SK-N-SH (cell line): ENCODE results near the gene KCTD14. TPM values are rescaled to one million over a fixed set of nuclear protein-coding genes. Genes with fewer than 3 reads are reported as not detected.

Experiments used
- CTCF ChIA-PET: fragments of 300-600, 350-600 bp; formaldehyde crosslinking; extraction: SDS; loops from one replicate; lab custom pipeline; 2021; lab: Yijun Ruan, JAX
- POLR2A ChIA-PET: fragments of 350-600 bp; sonication (Branson Sonifier 250); formaldehyde crosslinking; extraction: SDS; loops from one replicate; lab custom pipeline; 2020; ENCODE audit warnings: antibody characterized with exemption, inconsistent platforms; lab: Yijun Ruan, JAX
- DNase-seq: peaks from one replicate; pipeline ENCODE4 v3.0.0; 2012
- H2AFZ ChIP-seq: fragments of 200-600 bp; sonication (generic); 2 replicates; pipeline ENCODE4 v1.8.1; 2016; ENCODE audit warnings: antibody characterized with exemption, mild to moderate bottlenecking, low read depth
- H3F3A ChIP-seq: fragments of 200-600 bp; sonication (generic); replicated peaks from 2 replicates; pipeline ENCODE3; 2016; ENCODE audit warnings: antibody characterized with exemption, mild to moderate bottlenecking; ENCODE audit not compliant: insufficient read depth
- H3K27ac ChIP-seq, 2 experiments: fragments of 200-500 bp in 1 of 2; fragments of 200-600 bp in 1 of 2; sonication (Bioruptor generic) in 1 of 2; sonication (generic), shearing (Covaris generic) in 1 of 2; 2 replicates each; pipeline versions ENCODE4 v1.5.1 to v1.6.1; 2014 to 2016; ENCODE audit warnings: low read depth in 2 of 2, inconsistent platforms in 1 of 2, low read length in 1 of 2, mild to moderate bottlenecking in 1 of 2, mixed read lengths in 1 of 2
- H3K27me3 ChIP-seq: fragments of 200-600 bp; sonication (generic), shearing (Covaris generic); 2 replicates; pipeline ENCODE4 v1.6.1; 2016; ENCODE audit warnings: mixed run types; ENCODE audit not compliant: insufficient read depth
- H3K36me3 ChIP-seq, 2 experiments: fragments of 200-500 bp in 1 of 2; fragments of 200-600 bp in 1 of 2; sonication (Bioruptor generic) in 1 of 2; sonication (generic) in 1 of 2; replicated peaks in 1 of 2; 2 replicates each; pipeline versions ENCODE3 to v1.5.1; 2014 to 2016; ENCODE audit warnings: low read length in 1 of 2, mild to moderate bottlenecking in 1 of 2; ENCODE audit not compliant: insufficient read depth in 2 of 2, control insufficient read depth in 1 of 2
- H3K4me1 ChIP-seq, 2 experiments: fragments of 200-500 bp in 1 of 2; fragments of 200-600 bp in 1 of 2; sonication (Bioruptor generic) in 1 of 2; sonication (generic), shearing (Covaris generic) in 1 of 2; 2 replicates each; pipeline versions ENCODE4 v1.5.1 to v1.6.1; 2014 to 2016; ENCODE audit warnings: low read depth in 1 of 2, low read length in 1 of 2, mixed run types in 1 of 2; ENCODE audit not compliant: insufficient read depth in 2 of 2, control insufficient read depth in 1 of 2
- H3K4me2 ChIP-seq: fragments of 200-600 bp; sonication (generic), shearing (Covaris generic); 2 replicates; pipeline ENCODE4 v1.6.1; 2017; ENCODE audit warnings: mixed run types
- H3K4me3 ChIP-seq, 2 experiments: fragments of 200-500 bp in 1 of 2; fragments of 200-600 bp in 1 of 2; sonication (Bioruptor generic) in 1 of 2; sonication (generic), shearing (Covaris generic) in 1 of 2; 2 replicates each; pipeline versions ENCODE4 v1.5.1 to v1.8.1; 2014 to 2016; ENCODE audit warnings: low read depth in 2 of 2, inconsistent platforms in 1 of 2, low read length in 1 of 2, mild to moderate bottlenecking in 1 of 2, mixed read lengths in 1 of 2, moderate library complexity in 1 of 2
- H3K79me2 ChIP-seq: fragments of 200-600 bp; sonication (generic); 2 replicates; pipeline ENCODE4 v1.8.1; 2017; ENCODE audit warnings: mild to moderate bottlenecking; ENCODE audit not compliant: insufficient read depth
- H3K9ac ChIP-seq: fragments of 200-600 bp; sonication (generic); 2 replicates; pipeline ENCODE4 v1.6.1; 2017; ENCODE audit warnings: mixed run types
- H3K9me2 ChIP-seq: fragments of 200-600 bp; sonication (generic); 2 replicates; pipeline ENCODE4 v1.6.1; 2017; ENCODE audit warnings: mixed run types
- H3K9me3 ChIP-seq: fragments of 200-600 bp; sonication (generic); 2 replicates; pipeline ENCODE4 v1.6.1; 2017; ENCODE audit warnings: mixed run types, mild to moderate bottlenecking, moderate library complexity
- H4K20me1 ChIP-seq: fragments of 200-600 bp; sonication (generic); 2 replicates; pipeline ENCODE4 v1.6.1; 2017; ENCODE audit warnings: mild to moderate bottlenecking, mixed run types; ENCODE audit not compliant: insufficient read depth
- EP300 ChIP-seq, 2 experiments: IDR thresholded peaks; 2 replicates each; pipeline versions ENCODE4 v1.4.0 to v1.6.1; 2012; ENCODE audit warnings: borderline replicate concordance in 1 of 2, low read depth in 1 of 2, low read length in 1 of 2
- FOSL2 ChIP-seq: IDR thresholded peaks from 2 replicates; pipeline ENCODE4 v1.4.0; 2012; ENCODE audit warnings: low read depth, mild to moderate bottlenecking, moderate library complexity, borderline replicate concordance
- FOXJ3 ChIP-seq: sonication (generic); formaldehyde crosslinking; IDR thresholded peaks from 2 replicates; pipeline ENCODE4 v1.5.1; 2020; ENCODE audit warnings: mild to moderate bottlenecking, missing genetic modification reagents
- GATA2 ChIP-seq: sonication (generic); formaldehyde crosslinking; IDR thresholded peaks from 2 replicates; pipeline ENCODE4 v1.5.0; 2020; ENCODE audit warnings: mild to moderate bottlenecking, missing genetic modification reagents
- MAX ChIP-seq: IDR thresholded peaks from 2 replicates; pipeline ENCODE4 v1.4.0; 2012; ENCODE audit warnings: low read depth
- MXI1 ChIP-seq: IDR thresholded peaks from 2 replicates; pipeline ENCODE4 v1.6.1; 2012; ENCODE audit warnings: mild to moderate bottlenecking, low read depth, low read length, improper control_type of control experiment
- NFIC ChIP-seq: IDR thresholded peaks from 2 replicates; pipeline ENCODE4 v1.4.0; 2012; ENCODE audit warnings: borderline replicate concordance
- POLR2AphosphoS5 ChIP-seq: IDR thresholded peaks from 2 replicates; pipeline ENCODE4 v1.6.1; 2012; ENCODE audit warnings: low read depth, low read length
- RCOR1 ChIP-seq: fragments of 150-350 bp; IDR thresholded peaks from 2 replicates; pipeline ENCODE4 v1.6.1; 2017; ENCODE audit warnings: antibody characterized with exemption, low read length
- REST ChIP-seq: IDR thresholded peaks from 2 replicates; pipeline ENCODE4 v1.6.1; 2012; ENCODE audit warnings: mild to moderate bottlenecking, low read depth, low read length, moderate library complexity
- RFX5 ChIP-seq: IDR thresholded peaks from 2 replicates; pipeline ENCODE4 v1.6.1; 2012; ENCODE audit warnings: mild to moderate bottlenecking, improper control_type of control experiment, low read length
- SMC3 ChIP-seq: IDR thresholded peaks from 2 replicates; pipeline ENCODE4 v1.6.1; 2012; ENCODE audit warnings: low read depth, low read length, improper control_type of control experiment
- TCF12 ChIP-seq: IDR thresholded peaks from 2 replicates; pipeline ENCODE4 v1.4.0; 2012
- USF2 ChIP-seq: fragments of 150-350 bp; IDR thresholded peaks from 2 replicates; pipeline ENCODE4 v1.6.1; 2017; ENCODE audit warnings: antibody characterized with exemption, low read length, low read depth, borderline replicate concordance
- WGBS: methylation state at CpG from one replicate; pipeline ENCODE4 v1.1.6; 2017; ENCODE audit warnings: low lambda C conversion rate; 5-methylcytosine and 5-hydroxymethylcytosine counted together
- polyA plus RNA-seq, 3 experiments: library from polyadenylated mRNA; depleted of rRNA; stranded (reverse); fragments of >200 nt; gene quantifications; 2 replicates each; pipeline ENCODE4 v1.2.3, GENCODE V29; 2012

Gene KCTD14
- polyA plus RNA-seq, 1 of the 3 experiments (the other 2 are of a cell fraction): 0.25 TPM

- TF ChIP-seq FOSL2 (no peak), MXI1 (no peak), GATA2 (CRISPR knock-in tag) (no peak), MAX (no peak), EP300 (IDR thresholded peaks at IDR 0.05; ENCODE audit: borderline replicate concordance in 1 of 2, low read depth in 1 of 2, low read length in 1 of 2) (no peak), RCOR1 (no peak), SMC3 (no peak), TCF12 (no peak), RFX5 (no peak), USF2 (no peak), NFIC (no peak), POLR2AphosphoS5 (no peak), REST (no peak), FOXJ3 (CRISPR knock-in tag) (no peak)
- Histone ChIP-seq H3K9ac (no peak overlapping the region), H3K27ac (no peak overlapping the region), H4K20me1 (no peaks in the 10 kb centered on the region), H2AFZ (no peak overlapping the region), H3K36me3 (no peaks in the 10 kb centered on the region), H3K9me3 (no peaks in the 10 kb centered on the region), H3K4me3 (no peak overlapping the region), H3K79me2 (no peaks in the 10 kb centered on the region), H3F3A (peaks cover 6% of the 10 kb centered on the region), H3K4me1 (peaks cover 3 to 4% of the 10 kb centered on the region in 2 experiments; a peak in 2 of 4 replicates), H3K4me2 (no peak overlapping the region), H3K27me3 (no peaks in the 10 kb centered on the region), H3K9me2 (no peaks in the 10 kb centered on the region)
- WGBS: 79% methylated on average over 10 of the region's 10 CpGs
- CTCF ChIA-PET: interaction anchor here (4.0 kb wide), 1 partner anchor 12 kb away, joined by 28 read pairs; no protein-coding TSS in a partner anchor
- POLR2A ChIA-PET: no interaction called here
- DNase-seq: no peak
Observed at GRCh38 chr11:78057462-78058055, 34.5 kb upstream of the KCTD14 start.
